VCaP (cell line): Measurements from ENCODE around the gene ANKRD34C.

Experiments
- H3K27ac ChIP-seq: fragments of 450-650 bp; 2 replicates; pipeline ENCODE4 v1.5.1; 2017
- TF ChIP-seq, protein P1 (sequence below): fragments of 450-650 bp; conservative IDR thresholded peaks from 2 replicates; pipeline ENCODE4 v1.5.1; 2017; ENCODE audit warnings: mild to moderate bottlenecking, moderate library complexity

The ANKRD34C gene

DNA sequence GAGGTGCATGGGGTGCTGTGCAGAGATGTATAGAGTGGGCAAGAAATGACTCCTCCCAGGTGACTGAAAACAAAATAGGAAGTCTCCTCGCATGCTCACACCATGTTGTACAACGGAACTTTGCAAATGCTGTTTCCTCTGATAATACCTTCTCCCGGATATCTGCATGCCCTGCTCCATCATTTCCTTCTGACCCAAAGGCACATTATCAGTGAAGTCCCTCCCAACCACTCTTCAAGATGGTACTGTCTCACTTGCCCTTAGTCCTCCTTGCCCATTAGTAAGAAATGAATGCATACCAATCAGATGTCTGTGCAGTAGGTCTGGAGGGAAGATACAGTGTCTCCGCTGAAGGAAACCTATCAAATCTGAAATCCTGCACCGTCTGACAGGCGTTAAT lies 40.4 kb downstream of the ANKRD34C start:
- TF ChIP-seq, protein P1, sequence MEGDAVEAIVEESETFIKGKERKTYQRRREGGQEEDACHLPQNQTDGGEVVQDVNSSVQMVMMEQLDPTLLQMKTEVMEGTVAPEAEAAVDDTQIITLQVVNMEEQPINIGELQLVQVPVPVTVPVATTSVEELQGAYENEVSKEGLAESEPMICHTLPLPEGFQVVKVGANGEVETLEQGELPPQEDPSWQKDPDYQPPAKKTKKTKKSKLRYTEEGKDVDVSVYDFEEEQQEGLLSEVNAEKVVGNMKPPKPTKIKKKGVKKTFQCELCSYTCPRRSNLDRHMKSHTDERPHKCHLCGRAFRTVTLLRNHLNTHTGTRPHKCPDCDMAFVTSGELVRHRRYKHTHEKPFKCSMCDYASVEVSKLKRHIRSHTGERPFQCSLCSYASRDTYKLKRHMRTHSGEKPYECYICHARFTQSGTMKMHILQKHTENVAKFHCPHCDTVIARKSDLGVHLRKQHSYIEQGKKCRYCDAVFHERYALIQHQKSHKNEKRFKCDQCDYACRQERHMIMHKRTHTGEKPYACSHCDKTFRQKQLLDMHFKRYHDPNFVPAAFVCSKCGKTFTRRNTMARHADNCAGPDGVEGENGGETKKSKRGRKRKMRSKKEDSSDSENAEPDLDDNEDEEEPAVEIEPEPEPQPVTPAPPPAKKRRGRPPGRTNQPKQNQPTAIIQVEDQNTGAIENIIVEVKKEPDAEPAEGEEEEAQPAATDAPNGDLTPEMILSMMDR = no peak
- H3K27ac ChIP-seq = no peak overlapping the region

DNA sequence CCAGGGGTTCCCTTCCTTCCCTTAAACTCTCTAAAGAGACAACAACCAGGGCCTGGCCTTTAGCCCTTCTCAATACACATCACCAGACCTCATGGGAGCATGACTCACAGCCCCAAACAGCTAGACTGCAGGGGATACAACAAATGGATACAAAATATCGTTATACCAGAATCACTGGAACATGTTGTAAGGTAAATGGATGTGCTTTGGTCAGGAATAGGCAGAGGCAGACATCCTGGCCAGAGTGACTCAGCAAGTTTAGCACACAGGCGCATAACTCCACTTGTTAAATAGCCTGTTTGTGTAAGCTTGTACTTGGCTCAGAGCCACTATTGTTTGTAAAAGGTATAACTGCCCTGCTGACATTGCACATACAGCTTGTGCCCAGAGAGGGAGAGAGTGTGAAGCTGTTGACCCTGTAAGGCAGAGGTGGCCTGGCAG lies 46.7 kb downstream of the ANKRD34C start:
- peak overlapping the region; percentile 34 for H3K27ac ChIP-seq

More for the DNA sequence above, 46.7 kb downstream of the ANKRD34C start:
- TF ChIP-seq, protein P1 = no peak
